NCI-H2107 treated with DMSO at 0.1 percent for 48 hours (cell line): Measurements from ENCODE around the gene LRPAP1.

Experiments
- DNase-seq: peaks from one replicate; lab custom pipeline; 2025; ENCODE audit not compliant: unreplicated experiment; lab: John Stamatoyannopoulos, UW

LRPAP1 gene

DNA sequence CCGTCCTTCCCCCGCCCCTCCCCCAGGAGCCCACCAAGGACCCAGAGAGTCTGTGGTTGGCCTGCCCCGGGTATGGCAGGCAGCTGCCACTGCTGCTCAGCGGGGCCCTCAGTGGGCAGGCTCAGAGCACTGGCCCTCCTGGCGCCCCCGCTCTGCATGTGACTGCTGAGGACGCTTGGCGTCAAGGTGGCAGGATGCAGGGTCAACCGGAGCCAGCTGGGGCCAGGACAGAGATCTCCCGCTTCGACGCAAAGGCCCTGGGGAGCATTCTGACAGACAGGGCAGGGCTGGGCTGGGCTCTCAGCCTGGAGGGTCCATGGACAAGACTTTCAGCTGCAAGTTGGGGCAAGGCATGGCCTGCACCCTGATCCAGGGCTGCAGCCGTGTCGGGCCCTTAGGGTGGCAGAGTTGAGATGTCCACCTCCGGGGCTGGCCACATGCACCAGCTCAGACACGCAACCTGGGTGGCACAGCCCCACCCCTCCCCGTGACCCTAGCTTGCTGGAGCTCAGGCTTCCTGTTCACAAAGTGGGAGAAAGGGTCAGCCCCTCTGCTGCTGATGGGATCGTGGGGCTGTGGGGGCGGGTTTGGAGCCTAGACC is 30.3 kb downstream of the LRPAP1 start:
- DNase-seq = no peak

DNA sequence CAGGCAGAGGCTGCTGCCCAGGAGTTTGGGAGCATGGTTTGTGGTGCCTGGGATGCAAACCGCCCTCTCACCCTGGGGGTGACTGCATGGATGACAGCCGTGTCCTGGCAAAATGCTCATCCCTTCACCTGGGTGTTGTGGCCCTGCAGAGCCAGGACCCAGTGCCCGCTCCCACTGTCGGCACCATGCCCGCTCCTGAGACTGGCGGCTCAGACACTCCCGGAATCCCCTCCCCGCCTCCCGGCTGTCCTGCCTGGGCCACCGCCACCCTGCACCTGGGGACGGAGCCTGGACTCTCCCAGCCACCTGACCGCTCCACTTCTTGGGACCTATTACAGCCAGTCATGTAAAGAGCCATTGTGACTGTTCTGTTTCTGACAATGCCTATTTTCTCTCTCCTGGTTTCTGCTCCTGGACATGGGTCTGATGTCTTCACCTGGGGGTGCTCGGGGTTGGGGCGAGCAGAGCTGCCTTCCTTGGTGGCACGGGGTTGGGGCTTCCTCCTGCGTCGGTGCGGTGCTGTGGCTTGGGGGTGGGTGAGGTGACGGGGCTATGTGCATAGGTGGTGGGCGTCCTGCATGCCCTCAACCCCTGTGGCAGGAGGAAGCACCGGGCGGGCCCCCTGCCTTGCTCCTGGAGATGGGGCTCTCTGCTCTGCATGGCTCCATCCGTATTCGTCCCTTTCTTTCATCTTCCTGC is 30.9 kb downstream of the LRPAP1 start:
- DNase-seq = no peak

DNA sequence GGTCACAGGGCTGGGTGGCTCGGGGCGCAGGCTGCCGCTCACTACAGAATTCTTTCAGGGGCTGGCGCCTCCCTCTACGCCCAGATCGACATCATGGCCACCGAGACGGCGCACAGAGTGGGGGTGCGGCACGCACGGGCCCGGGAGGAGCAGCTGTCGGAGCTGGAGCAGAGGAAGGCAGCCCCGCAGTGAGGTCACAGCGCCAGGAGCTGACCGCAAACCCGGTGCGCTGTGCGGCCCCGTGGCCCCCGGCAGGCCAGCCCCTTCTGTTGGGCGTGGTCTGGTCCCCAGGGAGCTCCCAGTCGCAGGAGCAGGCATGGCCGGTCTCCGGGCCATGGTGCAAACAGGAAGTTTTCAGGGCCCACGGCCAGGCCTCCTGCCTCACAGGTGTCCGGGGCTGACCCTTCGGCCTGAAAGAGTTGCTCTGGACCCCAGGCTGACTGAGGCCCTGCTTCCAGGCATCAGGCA is 31.6 kb downstream of the LRPAP1 start:
- DNase-seq = no peak

DNA sequence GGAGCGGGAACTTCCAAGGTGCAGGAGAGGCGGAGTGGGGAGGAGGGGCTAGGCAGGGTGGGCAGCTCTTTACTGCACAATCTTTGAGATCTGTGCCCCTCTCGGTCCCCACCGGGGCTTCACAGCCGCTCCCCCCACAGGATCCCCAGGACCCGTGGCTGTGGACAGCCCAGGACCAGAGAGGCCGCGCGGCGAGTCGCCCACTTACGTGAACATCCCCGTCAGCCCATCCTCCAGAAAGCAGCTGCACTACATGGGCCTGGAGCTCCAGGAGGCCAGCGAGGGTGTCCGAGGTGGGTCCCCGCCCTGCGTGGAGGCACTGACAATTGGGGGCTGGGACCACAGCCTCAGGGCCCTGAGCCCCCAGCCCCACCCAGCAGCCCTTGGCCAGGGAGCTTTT is 32.1 kb downstream of the LRPAP1 start:
- no peak for DNase-seq

DNA sequence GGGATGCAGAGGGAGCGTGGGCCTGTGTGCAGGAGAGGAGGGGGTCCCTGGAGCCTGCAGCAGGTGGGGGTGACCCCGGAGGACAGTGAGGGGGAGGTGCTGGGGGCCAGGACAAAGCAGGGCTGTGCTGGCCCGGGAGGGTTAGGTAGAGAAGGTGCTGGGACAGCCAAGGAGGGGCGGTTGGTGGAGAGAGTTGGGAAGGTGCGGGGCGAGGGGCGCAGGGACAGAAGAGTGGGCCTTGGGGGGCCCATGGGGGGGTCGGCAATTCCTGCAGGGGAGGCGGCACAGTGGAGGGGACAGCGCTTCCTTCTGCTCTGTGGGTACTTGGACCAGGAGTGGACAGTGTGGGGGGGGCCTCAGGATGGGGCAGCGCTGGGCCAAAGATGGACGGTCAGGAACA is 32.5 kb downstream of the LRPAP1 start:
- DNase-seq = no peak

DNA sequence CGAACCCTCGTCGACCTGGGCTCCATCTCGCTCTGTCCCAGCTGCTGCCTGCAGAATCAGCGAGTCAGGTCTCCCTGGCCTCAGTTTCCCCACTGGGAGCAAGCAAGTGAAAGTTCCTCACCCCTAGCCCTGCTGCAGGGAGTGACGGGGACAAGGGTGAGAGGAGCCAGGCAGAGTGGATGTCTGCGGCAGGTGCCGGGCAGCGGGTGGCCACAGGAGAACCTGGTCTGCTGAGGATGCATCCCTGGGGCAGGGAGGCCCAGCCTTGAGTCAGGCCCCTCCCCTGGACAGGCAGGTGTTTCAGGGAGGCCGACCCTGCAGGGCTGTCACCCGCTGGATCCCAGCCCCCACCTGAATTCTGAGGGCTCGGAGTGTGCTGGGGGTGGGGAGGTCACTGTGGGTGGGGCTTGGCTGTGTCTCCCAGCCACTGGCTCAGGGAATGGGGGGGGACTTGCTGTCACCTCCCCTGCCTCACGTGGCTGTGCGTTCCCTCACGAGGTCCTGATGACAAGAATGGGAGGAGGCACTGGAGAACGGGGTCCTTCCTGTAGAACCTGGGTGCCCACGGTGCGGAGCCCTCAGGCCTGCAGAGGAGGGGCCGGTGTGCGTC is 33.2 kb downstream of the LRPAP1 start:
- DNase-seq = peak; percentile 3

DNA sequence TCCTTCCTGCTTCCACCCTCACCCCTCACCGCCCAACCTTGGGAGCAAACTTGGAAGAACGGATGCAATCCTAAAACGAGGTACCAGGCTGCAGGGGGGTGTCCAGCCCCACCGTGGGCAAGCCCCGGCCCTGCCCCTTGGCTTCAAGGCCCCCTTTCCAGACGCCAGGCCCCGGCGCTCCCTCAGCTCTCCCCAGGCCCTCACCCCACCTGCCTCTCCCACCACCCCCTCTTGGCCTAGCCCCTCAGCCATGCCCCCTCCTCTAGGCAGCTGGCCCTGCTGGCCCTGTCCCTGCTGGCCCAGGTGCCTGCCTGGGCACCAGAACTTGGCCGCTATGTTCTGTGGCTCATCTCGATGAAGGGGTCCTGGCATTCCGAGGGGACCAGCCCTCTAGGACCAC is 33.8 kb downstream of the LRPAP1 start:
- DNase-seq = no peak

DNA sequence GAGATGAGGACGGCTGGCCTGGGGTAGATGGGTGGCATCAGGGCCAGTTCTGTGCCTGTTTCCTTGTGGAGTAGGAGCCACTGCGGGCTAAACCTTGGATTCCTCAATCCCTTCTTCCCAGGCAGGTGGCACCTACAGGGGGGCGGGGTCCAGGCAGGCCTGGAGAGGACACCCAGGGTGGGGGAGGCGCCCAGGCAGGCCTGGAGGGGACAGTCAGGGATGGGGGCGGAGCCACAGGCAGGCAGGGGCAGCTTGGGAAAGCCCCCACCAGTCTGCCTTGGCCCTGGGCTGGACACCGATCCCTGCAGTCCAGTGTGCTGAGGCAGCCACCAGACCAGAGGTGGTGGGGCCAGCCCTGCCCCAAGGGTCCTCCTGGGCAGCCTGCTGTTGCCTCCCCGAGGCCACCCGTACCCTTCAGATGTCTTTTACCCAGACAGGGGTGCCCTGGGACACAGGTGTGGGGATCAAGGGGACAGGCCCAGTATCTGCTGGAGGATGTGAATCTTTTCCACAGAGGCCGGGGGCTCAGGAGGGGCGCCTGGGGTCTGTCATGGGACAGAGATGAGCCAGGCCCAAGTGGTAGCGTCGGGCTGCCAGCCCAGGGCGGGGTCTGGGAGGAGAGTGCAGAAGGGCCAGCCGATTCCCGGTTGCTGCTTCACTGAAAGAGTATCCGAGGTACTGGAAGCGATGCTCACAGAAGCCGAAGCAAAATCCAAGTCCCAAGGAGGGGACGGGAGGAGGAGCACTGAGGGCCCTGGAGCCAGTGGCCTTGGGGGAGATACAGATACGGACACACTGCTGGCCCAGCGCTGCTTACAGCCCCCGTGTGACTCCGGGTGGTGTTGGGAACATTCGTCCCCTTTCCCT is 34.5 kb downstream of the LRPAP1 start:
- DNase-seq = no peak

DNA sequence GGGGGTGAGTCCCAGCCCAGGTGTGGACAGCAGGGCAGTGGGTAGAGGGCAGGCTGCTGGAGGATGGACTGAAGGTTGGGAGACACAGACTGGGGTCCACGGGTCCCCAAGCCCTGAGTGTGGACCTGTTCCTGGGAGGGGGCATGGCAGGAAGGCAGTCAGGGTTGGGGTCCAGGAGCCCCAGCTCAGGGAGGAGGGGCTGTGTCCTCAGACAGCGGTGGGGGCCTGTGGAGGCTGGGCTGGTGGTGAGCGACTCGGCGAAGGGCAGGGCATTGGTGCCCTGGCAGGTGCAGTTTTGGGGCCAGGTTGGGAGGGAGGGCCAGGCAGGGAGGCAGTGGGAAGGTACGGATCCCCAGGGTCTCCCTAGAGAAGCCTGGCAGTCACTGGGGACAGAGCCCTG is 35.1 kb downstream of the LRPAP1 start:
- no peak for DNase-seq

DNA sequence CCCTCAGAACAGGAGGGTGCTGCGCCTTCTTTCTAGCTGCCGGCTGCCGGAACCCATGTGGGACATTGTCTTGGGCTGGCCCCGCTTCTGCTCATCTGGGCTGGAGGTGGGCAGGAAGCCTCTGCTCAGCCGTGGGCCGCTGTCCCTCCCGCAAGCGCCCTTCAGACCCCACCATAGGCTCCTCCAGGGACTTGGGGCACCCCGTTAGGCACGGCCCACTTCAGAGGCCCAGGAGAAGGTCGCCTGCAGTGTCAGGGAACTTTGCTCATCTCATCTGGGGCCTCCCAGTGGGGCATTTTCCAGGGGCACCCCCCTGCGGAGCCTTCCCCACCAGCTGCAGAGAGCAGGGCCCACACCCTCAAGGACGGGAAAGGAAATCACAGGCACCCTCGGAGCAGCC is 36.2 kb downstream of the LRPAP1 start:
- no peak for DNase-seq

DNA sequence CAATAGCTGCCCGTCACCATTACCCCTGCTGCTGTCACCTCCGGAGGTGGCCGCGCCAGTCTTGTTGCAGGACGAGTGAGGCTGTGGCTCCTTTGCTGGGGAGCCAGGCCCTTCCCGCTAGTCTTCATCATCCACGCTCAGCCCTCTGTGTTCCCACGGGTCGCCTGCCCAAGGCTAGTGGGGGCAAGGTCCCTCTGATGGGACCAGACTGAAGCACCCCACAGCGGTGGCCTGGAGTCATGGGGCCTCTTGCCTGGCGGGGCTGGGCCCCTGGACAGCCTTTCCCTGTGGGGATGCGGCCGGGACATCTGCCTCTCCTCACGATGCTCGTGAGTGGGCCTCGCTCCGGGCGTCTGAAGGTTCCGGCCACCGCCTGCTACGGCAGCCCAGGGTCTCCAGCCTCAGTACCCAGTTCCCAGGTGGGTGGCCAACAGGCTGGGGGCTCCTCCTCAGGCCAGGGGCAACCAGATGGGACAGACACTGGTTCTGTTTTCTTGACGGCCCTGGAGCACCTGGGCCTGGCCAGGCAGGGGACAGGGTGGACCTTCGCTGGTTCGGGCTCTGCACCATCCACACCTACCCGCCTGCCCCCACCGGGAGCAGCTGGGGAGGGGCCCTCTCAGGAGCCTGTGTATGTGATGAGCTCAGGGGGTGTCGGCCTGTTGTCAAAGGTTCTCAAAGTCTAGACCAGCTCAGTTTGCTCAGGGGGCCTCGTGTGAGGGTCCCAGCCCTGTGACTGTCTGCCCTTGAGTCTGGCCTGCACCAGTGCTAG is 36.8 kb downstream of the LRPAP1 start:
- no peak for DNase-seq

DNA sequence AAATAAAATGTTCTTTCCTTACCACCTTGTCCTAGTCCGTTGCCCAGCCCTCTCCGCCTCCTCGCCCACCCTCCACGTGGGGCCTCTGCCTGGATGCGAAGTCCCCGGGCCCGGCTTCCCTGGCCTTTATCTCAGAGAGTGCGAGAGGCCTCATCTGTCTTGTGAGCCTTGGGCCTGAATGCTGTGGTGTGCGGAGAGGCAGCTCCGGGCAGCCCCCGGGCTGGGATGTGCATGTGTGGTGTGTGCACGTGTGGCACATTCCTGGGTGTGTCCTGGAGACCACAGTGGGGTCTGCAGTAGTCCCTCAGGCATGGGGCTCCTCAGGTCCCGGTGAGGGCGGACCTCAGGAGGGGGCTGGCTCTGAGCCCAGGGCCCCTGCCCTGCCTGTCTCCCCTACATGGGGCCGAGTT is 37.8 kb downstream of the LRPAP1 start:
- no peak for DNase-seq

DNA sequence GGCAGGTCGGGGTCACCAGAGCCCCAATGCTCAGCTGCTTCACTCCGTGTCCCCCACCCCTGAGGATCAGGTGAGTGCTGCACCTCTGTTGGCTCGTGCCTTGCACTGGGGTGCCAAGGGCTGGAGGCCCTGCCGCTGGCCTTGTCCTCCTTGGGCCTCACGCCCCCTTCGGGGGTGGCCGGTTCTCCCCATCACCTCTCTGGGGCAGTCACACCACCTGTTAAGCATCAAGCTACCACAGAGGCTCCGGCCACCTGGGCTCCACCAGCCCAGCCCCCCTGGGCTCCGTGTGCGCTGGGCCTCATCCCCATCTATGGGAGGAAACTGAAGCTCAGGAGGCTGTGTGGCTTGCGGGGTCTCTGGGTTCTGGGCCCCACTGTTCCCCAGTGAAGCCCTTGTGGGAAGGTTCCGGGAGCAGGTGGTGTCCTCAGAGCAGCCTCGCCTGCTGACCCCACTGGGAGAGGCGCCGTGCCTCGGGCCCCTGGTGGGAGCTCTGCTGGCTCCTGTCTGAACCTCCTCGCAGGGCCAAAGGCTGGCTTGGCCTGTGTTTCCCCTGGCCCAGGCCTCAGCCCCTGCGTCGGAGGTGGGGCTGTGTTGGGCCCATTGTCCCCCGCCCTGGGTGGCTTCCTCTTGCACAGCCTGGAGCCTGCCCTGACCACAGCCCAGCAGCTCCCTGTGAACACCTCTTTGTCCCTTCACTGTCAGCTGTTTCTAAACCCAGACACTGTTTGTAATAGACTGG is 38.3 kb downstream of the LRPAP1 start:
- no peak for DNase-seq

DNA sequence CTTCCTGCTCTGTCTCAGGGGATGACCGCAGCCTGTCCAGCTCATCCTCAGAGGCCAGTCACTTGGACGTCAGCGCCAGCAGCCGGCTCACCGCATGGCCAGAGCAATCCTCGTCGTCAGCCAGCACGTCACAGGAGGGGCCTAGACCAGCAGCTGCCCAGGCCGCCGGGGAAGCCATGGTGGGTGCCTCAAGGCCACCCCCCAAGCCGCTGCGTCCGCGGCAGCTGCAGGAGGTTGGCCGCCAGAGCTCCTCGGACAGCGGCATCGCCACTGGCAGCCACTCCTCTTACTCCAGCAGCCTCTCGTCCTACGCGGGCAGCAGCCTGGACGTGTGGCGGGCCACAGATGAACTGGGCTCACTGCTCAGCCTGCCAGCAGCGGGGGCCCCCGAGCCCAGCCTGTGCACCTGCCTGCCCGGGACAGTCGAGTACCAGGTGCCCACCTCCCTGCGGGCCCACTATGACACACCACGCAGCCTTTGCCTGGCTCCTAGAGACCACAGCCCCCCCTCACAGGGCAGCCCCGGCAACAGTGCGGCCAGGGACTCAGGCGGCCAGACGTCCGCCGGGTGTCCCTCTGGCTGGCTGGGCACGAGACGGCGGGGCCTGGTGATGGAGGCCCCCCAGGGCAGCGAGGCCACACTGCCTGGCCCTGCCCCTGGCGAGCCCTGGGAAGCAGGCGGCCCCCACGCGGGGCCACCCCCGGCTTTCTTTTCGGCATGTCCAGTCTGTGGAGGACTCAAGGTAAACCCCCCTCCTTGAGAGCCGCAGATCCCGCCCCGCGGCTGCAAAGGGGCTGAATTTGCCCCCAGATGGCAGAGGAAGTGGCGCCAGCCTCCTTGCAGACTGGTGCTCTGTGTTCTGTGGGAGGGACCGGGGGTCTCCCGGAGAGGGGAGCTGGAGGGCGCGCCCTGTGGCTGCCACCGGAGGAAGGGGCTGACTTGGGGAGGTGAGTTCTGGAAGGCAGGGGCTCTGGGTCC is 39.2 kb downstream of the LRPAP1 start:
- no peak for DNase-seq

DNA sequence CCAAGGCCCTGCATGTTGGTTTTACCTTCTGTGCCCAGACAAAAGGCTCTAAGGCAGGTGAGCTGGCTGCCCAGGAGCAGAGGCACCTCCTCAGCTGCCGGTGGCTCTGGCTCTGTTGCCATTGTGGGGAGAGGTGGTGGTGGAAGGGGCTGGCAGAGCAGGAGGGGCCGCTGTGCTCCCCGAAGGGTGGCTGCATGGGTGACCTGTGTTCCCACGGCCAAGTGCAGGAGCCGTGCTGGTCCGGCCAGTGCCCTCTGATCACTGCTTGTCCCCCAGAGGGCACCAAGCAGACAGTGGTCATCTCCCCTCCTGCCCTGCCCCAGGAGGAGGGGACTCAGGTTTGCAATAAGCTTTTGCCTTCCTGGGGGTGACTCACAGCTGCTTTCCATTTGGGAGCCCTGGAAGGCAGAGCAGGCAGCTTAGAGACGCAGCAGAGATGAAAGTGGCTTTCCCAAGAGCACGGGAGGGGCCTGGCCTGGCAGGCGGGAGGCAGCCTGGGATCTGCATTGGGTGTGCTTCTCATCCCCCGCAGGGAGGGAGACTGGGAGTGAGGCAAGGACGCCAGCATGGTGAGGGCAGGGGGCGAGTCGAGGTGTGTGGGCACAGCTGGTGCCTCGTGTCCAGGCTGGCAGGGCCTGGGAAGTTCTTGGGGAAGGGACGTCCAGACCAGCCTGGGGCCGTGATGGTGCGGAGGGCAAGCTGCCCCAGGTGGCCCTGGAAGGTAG is 40.4 kb downstream of the LRPAP1 start:
- DNase-seq = no peak

DNA sequence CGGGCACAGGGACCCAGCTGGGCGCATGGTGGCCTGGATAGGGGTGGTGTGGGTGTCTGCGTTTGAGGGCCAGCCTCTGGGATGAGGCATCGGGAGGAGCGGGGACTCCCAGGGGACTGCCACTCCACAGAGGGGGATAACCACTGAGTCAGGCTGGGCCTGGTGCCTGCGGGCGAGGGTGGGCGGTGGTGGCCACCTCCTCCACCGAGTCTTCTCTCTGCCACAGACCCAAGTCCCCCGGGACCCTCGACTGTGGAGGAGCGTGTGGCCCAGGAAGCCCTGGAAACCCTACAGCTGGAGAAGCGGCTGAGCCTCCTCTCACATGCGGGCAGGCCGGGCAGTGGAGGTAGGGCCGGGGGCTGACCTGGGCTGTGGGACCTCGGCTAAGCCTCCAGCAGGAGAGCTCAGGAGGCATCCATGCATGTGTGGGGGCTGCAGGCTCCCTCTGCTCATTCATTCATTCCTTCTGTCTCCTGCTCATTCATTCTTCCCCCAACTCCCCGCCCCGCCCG is 42.7 kb downstream of the LRPAP1 start:
- DNase-seq = no peak

DNA sequence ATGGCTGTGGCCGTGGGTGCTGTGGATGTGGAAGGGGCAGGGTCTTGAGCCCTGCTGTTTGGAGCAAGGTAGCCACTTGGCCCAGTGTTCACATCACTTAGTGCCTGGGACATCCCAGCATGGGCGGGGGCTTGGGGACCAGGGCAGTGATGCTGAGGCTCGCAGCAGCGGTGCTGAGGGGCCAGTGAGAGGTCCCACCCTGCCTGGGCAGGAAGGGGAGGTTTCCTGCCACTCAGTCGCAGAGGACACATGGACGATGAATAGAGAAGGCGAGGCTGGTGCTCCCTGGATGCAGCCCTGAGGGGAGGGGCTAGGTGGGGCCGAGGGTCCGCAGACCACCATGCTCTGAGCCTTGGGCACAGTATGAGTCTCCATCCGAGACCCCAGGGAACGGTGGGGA is 43.4 kb downstream of the LRPAP1 start:
- no peak for DNase-seq

DNA sequence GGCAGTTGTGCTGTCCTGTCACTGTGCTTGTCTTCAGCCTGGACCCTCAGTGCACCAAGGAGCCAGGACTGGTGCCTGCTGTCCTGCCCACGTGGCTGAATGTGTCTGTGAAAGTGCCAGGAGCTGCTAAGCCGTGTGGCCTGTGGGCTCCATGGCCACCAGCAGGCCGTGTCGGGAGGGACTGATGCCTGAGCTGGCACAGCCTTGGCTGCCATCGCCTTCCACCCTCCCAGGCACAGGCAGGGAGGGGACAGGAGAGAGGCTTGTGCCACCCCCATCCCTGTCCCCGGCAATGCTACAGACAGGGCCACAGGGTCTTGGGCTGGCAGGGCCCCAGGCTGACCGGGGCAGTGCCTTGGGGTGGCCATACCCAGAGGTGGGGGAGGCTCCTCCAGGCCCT is 44.4 kb downstream of the LRPAP1 start:
- no peak for DNase-seq
